H9 (cell line): ENCODE data around the gene GRAPL. TPM values are rescaled to one million over a fixed set of nuclear protein-coding genes. Genes with fewer than 3 reads are reported as not detected.
"Not testable (repeated sequence)": the region's sequence is repeated elsewhere in the genome, so short reads cannot be mapped to it uniquely, and the experiment has no call there.

Experiments used
- DNase-seq: peaks from one replicate; pipeline ENCODE4 v3.0.0-alpha.2; 2017
- H2AFZ ChIP-seq: one replicate; pipeline ENCODE4 v1.6.1; 2013; ENCODE audit warnings: mild to moderate bottlenecking, low read length, control low read depth, moderate library complexity
- H2AK5ac ChIP-seq: 2 replicates; pipeline ENCODE4 v1.6.1; 2013; ENCODE audit warnings: low read length, control low read depth, mixed read lengths; ENCODE audit not compliant: insufficient read length
- H2BK120ac ChIP-seq: one replicate; pipeline ENCODE4 v1.6.1; 2013; ENCODE audit warnings: low read depth, mild to moderate bottlenecking, low read length, control low read depth, inconsistent platforms; ENCODE audit not compliant: poor library complexity, severe bottlenecking
- H2BK12ac ChIP-seq: 2 replicates; pipeline ENCODE4 v1.6.1; 2013; ENCODE audit warnings: low read length, control low read depth, mixed read lengths, low read depth; ENCODE audit not compliant: insufficient read length
- H2BK15ac ChIP-seq: 2 replicates; pipeline ENCODE4 v1.6.1; 2013; ENCODE audit warnings: low read depth, low read length, control low read depth
- H2BK20ac ChIP-seq: one replicate; pipeline ENCODE4 v1.6.1; 2013; ENCODE audit warnings: low read depth, mild to moderate bottlenecking, low read length, control low read depth, inconsistent platforms; ENCODE audit not compliant: poor library complexity, severe bottlenecking
- H2BK5ac ChIP-seq: 2 replicates; pipeline ENCODE4 v1.6.1; 2013; ENCODE audit warnings: low read length, control low read depth, mixed read lengths; ENCODE audit not compliant: insufficient read length
- H3K14ac ChIP-seq: 2 replicates; pipeline ENCODE4 v1.6.1; 2013; ENCODE audit warnings: low read length, control low read depth; ENCODE audit not compliant: insufficient read depth
- H3K18ac ChIP-seq: 2 replicates; pipeline ENCODE4 v1.6.1; 2013; ENCODE audit warnings: low read depth, mild to moderate bottlenecking, mixed read lengths, low read length, control low read depth; ENCODE audit not compliant: insufficient read length
- H3K23ac ChIP-seq: 2 replicates; pipeline ENCODE4 v1.6.1; 2013; ENCODE audit warnings: low read length, control low read depth, mixed read lengths, low read depth; ENCODE audit not compliant: insufficient read length
- H3K23me2 ChIP-seq: 2 replicates; pipeline ENCODE4 v1.6.1; 2013; ENCODE audit warnings: low read depth, mild to moderate bottlenecking, mixed read lengths, low read length, control low read depth; ENCODE audit not compliant: insufficient read length, poor library complexity, severe bottlenecking
- H3K27ac ChIP-seq: 2 replicates; pipeline ENCODE4 v1.5.1; 2013; ENCODE audit warnings: low read length, control low read depth, mixed read lengths, low read depth; ENCODE audit not compliant: insufficient read length
- H3K27me3 ChIP-seq: 2 replicates; pipeline ENCODE4 v1.6.1; 2013; ENCODE audit warnings: low read length, control low read depth, inconsistent platforms; ENCODE audit not compliant: insufficient read depth
- H3K4ac ChIP-seq: 2 replicates; pipeline ENCODE4 v1.6.1; 2013; ENCODE audit warnings: low read depth, mild to moderate bottlenecking, control low read depth, inconsistent platforms, low read length, moderate library complexity
- H3K4me1 ChIP-seq: 2 replicates; pipeline ENCODE4 v1.6.1; 2013; ENCODE audit warnings: low read length, control low read depth, inconsistent platforms; ENCODE audit not compliant: insufficient read depth
- H3K4me2 ChIP-seq: 2 replicates; pipeline ENCODE4 v1.6.1; 2013; ENCODE audit warnings: low read length, control low read depth, mixed read lengths; ENCODE audit not compliant: insufficient read length, insufficient read depth
- H3K56ac ChIP-seq: 2 replicates; pipeline ENCODE4 v1.6.1; 2013; ENCODE audit warnings: low read depth, mild to moderate bottlenecking, mixed read lengths, low read length, control low read depth; ENCODE audit not compliant: insufficient read length
- H3K79me1 ChIP-seq: 2 replicates; pipeline ENCODE4 v1.6.1; 2013; ENCODE audit warnings: low read depth, mild to moderate bottlenecking, moderate library complexity, low read length, control low read depth, inconsistent platforms; ENCODE audit not compliant: insufficient read depth, poor library complexity, severe bottlenecking
- H3K79me2 ChIP-seq: 2 replicates; pipeline ENCODE4 v1.6.1; 2013; ENCODE audit warnings: low read length, control low read depth, inconsistent platforms; ENCODE audit not compliant: insufficient read depth
- H3K9ac ChIP-seq: 2 replicates; pipeline ENCODE4 v1.6.1; 2013; ENCODE audit warnings: low read length, control low read depth, mixed read lengths; ENCODE audit not compliant: insufficient read length; ENCODE audit errors: extremely low read depth
- H3K9me3 ChIP-seq: one replicate; pipeline ENCODE4 v1.6.1; 2013; ENCODE audit warnings: low read depth, low read length, inconsistent platforms; ENCODE audit not compliant: control insufficient read depth
- H3T11ph ChIP-seq: one replicate; pipeline ENCODE4 v1.6.1; 2013; ENCODE audit warnings: mild to moderate bottlenecking, low read length, control low read depth, inconsistent platforms
- H4K20me1 ChIP-seq: one replicate; pipeline ENCODE4 v1.6.1; 2013; ENCODE audit not compliant: control insufficient read depth, insufficient read length, insufficient read depth
- H4K5ac ChIP-seq: 2 replicates; pipeline ENCODE4 v1.6.1; 2013; ENCODE audit warnings: low read depth, mild to moderate bottlenecking, mixed read lengths, low read length, control low read depth; ENCODE audit not compliant: insufficient read length
- H4K8ac ChIP-seq: replicated peaks from 2 replicates; pipeline ENCODE4 v1.6.1; 2013; ENCODE audit warnings: low read length, control low read depth, mixed read lengths, low read depth; ENCODE audit not compliant: insufficient read length
- H4K91ac ChIP-seq: 2 replicates; pipeline ENCODE4 v1.6.1; 2013; ENCODE audit warnings: low read depth, mild to moderate bottlenecking, moderate library complexity, mixed read lengths, low read length, control low read depth; ENCODE audit not compliant: insufficient read length
- H3K27ac Mint-ChIP-seq, 3 experiments: 2 replicates in 2 of 3; 3 replicates in 1 of 3; pipeline ENCODE4 v1.8.0; 2020 to 2021; ENCODE audit warnings: mixed read lengths in 3 of 3, mild to moderate bottlenecking in 1 of 3, moderate library complexity in 1 of 3
- H3K27me3 Mint-ChIP-seq: 2 replicates; pipeline ENCODE4 v1.8.0; 2021; ENCODE audit warnings: low read depth, mild to moderate bottlenecking, moderate library complexity, mixed read lengths
- H3K36me3 Mint-ChIP-seq, 3 experiments: 2 replicates in 2 of 3; 3 replicates in 1 of 3; pipeline ENCODE4 v1.8.0; 2020 to 2021; ENCODE audit warnings: low read depth in 3 of 3, mixed read lengths in 3 of 3; ENCODE audit not compliant: insufficient read depth in 1 of 3
- H3K4me1 Mint-ChIP-seq, 2 experiments: 2 replicates each; pipeline ENCODE4 v1.8.0; 2020; ENCODE audit warnings: mixed read lengths in 2 of 2
- H3K4me3 Mint-ChIP-seq, 2 experiments: 2 replicates in 1 of 2; 3 replicates in 1 of 2; pipeline ENCODE4 v1.8.0; 2020 to 2021; ENCODE audit warnings: mild to moderate bottlenecking in 2 of 2, mixed read lengths in 2 of 2, moderate library complexity in 1 of 2
- H3K9me3 Mint-ChIP-seq, 2 experiments: 2 replicates in 1 of 2; 3 replicates in 1 of 2; pipeline ENCODE4 v1.8.0; 2020; ENCODE audit warnings: mild to moderate bottlenecking in 2 of 2, mixed read lengths in 2 of 2, moderate library complexity in 1 of 2
- WGBS: extraction: QIAGEN DNeasy Blood & Tissue Kit; methylation state at CpG from one replicate; pipeline ENCODE4 v1.1.7; 2013; ENCODE audit warnings: missing lambda C conversion rate, low lambda C conversion rate, mixed read lengths; ENCODE audit not compliant: insufficient read length; ENCODE audit errors: extremely low coverage; 5-methylcytosine and 5-hydroxymethylcytosine counted together
- total RNA-seq: library from RNA; stranded (reverse); gene quantifications from 2 replicates; pipeline ENCODE4 v1.2.1, GENCODE V29; 2021
- TF ChIP-seq, protein P1 (sequence below): fragments of 200-600 bp; sonication (generic); conservative IDR thresholded peaks from 3 replicates; pipeline ENCODE4 v1.8.0; 2021; ENCODE audit warnings: antibody characterized with exemption, mild to moderate bottlenecking

GRAPL gene
- total RNA-seq, 1 experiment from 2014 or later = 0.55 TPM

- TF ChIP-seq, protein P1, sequence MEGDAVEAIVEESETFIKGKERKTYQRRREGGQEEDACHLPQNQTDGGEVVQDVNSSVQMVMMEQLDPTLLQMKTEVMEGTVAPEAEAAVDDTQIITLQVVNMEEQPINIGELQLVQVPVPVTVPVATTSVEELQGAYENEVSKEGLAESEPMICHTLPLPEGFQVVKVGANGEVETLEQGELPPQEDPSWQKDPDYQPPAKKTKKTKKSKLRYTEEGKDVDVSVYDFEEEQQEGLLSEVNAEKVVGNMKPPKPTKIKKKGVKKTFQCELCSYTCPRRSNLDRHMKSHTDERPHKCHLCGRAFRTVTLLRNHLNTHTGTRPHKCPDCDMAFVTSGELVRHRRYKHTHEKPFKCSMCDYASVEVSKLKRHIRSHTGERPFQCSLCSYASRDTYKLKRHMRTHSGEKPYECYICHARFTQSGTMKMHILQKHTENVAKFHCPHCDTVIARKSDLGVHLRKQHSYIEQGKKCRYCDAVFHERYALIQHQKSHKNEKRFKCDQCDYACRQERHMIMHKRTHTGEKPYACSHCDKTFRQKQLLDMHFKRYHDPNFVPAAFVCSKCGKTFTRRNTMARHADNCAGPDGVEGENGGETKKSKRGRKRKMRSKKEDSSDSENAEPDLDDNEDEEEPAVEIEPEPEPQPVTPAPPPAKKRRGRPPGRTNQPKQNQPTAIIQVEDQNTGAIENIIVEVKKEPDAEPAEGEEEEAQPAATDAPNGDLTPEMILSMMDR = peak; percentile 45; the same call in 2 of the 3 replicates
- not testable (repeated sequence) for H2BK12ac ChIP-seq, H2AK5ac ChIP-seq, H3K18ac ChIP-seq, H3K36me3 Mint-ChIP-seq, H2BK20ac ChIP-seq, H3K9ac ChIP-seq, H3K79me2 ChIP-seq, H2BK120ac ChIP-seq, H3K4me2 ChIP-seq, H3K9me3 Mint-ChIP-seq, H3K4me1 ChIP-seq, H3K23ac ChIP-seq, H2BK5ac ChIP-seq, H3K27ac ChIP-seq, H3K27me3 Mint-ChIP-seq, DNase-seq, H3K4me1 Mint-ChIP-seq, H3K56ac ChIP-seq, H2BK15ac ChIP-seq, H3K27ac Mint-ChIP-seq, H3T11ph ChIP-seq, H3K9me3 ChIP-seq, H3K79me1 ChIP-seq, H3K14ac ChIP-seq, H4K5ac ChIP-seq, H2AFZ ChIP-seq, H4K20me1 ChIP-seq, H3K23me2 ChIP-seq, H4K8ac ChIP-seq, H3K4me3 Mint-ChIP-seq, H4K91ac ChIP-seq, H3K4ac ChIP-seq, H3K27me3 ChIP-seq
- WGBS = no CpG with 5 or more reads among the region's 4 CpGs
Measured at GRCh38 chr17:19142419-19142818, 15.0 kb downstream of the GRAPL start.

DNA sequence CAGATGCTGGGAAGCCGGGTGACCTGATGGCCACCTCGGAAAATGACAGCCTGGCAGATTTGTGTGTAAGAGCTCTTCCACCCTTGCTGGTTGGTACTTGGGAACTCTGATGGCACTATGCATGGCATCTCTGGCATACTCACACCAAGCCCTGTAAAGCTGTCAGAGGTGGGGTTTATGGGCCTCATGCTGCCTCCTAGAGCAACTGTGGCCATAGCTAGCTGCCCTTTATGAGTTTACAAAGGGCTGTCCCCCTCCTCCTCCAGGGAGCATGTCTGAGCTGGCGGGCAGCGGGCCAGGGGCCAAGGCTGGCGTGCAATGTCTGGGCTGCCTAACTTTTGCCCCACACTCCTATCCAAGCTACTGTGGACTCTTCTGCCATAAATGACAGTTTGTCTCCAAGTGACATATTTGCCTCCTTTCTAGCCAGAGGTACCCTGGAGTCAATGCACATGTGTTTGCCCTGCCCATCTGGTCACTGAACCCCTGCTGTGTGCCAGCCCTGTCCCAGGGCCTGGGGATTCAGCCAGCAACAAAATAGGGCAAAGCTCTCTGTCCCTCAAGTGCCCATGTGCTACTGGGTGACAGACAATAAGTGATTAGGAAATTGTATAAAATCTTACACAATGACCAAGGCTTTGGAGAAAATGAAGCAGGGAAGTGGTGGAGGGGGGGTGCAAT is 15.8 kb downstream of the GRAPL start:
- not testable (repeated sequence) for H3K27ac ChIP-seq, H3K27ac Mint-ChIP-seq, H3K9ac ChIP-seq, H3K4me1 ChIP-seq, H3K4ac ChIP-seq, H3K27me3 ChIP-seq, H3K14ac ChIP-seq, H4K5ac ChIP-seq, H2BK5ac ChIP-seq, H3K23me2 ChIP-seq, H2BK12ac ChIP-seq, H3K4me1 Mint-ChIP-seq, H3K36me3 Mint-ChIP-seq, H4K20me1 ChIP-seq, H2BK20ac ChIP-seq, H2AFZ ChIP-seq, H2AK5ac ChIP-seq, H4K91ac ChIP-seq, H2BK15ac ChIP-seq, H3K18ac ChIP-seq, H3K4me3 Mint-ChIP-seq, H3K9me3 ChIP-seq, DNase-seq, H3K79me2 ChIP-seq, H3K79me1 ChIP-seq, H3K4me2 ChIP-seq, H3K23ac ChIP-seq, H3K56ac ChIP-seq, H3T11ph ChIP-seq, H3K27me3 Mint-ChIP-seq, H2BK120ac ChIP-seq, H4K8ac ChIP-seq, H3K9me3 Mint-ChIP-seq
- WGBS = no CpG with 5 or more reads among the region's 5 CpGs
